Right kidney (tissue), 1 donor: Measurements from ENCODE around the gene DCTD.

Experiments
- DNase-seq: peaks from one replicate; pipeline ENCODE4 v3.0.0-alpha.2; 2016

Gene DCTD

GRCh38 chr4:182894681-182895275 is 22.4 kb downstream of the DCTD start:
- DNase-seq: no peak

GRCh38 chr4:182893474-182894080 is 23.6 kb downstream of the DCTD start:
- no peak for DNase-seq

DNA sequence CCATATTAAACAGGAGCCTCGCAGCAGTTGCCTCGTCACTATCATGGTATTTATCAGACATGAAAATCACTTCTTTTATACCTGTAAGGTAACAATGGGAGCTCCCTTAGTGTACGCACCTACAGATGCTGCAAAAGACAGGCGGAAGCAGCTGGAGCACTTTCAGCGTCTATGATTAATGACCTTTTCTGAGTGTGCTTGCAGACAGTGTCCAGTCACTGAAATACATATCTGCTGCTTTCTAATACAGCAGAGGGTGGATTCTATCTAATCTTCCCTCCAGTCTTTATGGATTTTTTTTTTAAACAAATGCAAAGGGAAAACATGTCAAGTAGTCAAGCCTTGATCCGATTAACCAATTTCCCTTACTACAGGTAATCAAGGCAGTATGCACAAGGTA is 24.1 kb downstream of the DCTD start:
- no peak for DNase-seq

GRCh38 chr4:182890202-182890601 is 27.0 kb downstream of the DCTD start:
- no peak for DNase-seq

GRCh38 chr4:182888891-182889290 is 28.3 kb downstream of the DCTD start:
- no peak for DNase-seq

DNA sequence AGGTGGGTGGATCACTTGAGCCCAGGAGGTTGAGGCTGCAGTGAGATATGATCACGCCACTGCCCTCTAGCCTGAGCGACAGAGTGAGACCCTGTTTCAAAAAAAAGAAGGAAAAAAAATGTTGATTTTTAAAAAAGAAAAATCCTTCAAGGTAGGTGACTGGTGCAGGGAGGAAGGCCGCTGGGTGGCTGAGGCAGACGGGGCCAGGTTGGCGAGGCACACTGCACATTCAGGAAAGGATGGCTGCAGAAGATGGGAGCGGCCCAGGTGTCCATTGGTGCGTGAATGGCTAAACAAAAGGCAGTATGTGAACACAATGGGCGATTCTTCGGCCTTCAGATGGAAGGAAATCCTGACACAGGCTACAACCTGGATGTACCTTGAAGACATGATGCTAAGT is 30.4 kb downstream of the DCTD start:
- DNase-seq: no peak

- DNase-seq: no peak
Observed at GRCh38 chr4:182886205-182886604, 31.0 kb downstream of the DCTD start.

GRCh38 chr4:182885738-182886077 is 31.5 kb downstream of the DCTD start:
- DNase-seq: no peak

DNA sequence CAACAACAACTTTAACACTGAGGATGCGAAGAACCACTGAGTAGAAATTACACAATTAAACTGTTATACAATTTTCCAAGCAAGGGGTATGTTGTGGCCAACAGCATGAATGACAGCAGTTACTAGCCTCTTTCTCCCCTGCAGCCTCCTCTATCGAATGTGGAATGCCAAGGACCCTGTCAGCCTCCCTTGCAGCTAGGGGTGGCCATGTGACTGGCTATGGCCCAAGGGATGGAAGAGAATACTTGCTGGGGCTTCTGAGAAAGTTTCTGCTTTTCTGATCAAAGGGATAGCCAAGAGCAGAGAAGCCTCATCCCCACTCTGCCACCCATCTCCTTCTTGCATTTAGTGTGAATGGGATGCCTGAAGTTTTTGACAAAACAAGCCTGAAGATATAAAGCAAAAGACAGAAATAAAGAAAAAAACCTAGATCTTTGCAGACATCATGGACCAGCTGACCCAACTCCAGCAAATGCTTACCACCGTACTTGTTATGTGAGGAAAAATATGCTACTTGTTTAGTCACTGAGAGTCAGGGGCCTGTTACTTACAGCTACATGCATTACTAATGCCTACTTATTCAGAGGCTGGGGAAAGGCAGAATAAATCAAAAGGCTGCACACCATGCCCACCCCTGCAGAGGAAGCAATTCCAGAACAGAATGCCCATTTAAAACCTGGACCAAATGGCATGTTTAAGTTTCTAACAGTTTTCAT is 32.0 kb downstream of the DCTD start:
- no peak for DNase-seq

- DNase-seq: no peak
Observed at GRCh38 chr4:182884040-182884439, 33.1 kb downstream of the DCTD start.

GRCh38 chr4:182883351-182883750 is 33.8 kb downstream of the DCTD start:
- DNase-seq: no peak

DNA sequence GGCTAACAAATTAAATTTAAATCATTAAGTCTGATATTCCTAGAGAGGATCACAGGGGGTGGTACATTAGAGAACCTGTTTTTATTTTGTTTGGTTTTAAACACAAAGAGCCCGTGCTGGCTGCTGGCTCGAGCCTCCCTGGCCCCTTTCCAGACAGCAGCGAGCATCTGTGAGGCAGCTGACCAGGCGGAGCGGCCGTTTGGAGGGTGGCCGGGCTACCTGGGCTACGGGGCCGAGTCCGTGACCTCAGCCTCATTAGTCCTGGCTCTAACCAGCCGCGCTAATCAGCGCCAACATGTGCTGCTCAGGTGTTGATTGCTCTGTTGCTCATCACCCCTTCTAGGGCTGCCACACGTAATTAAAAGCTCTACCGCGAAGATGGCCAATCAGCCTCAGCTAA is 35.3 kb downstream of the DCTD start:
- no peak for DNase-seq

DNA sequence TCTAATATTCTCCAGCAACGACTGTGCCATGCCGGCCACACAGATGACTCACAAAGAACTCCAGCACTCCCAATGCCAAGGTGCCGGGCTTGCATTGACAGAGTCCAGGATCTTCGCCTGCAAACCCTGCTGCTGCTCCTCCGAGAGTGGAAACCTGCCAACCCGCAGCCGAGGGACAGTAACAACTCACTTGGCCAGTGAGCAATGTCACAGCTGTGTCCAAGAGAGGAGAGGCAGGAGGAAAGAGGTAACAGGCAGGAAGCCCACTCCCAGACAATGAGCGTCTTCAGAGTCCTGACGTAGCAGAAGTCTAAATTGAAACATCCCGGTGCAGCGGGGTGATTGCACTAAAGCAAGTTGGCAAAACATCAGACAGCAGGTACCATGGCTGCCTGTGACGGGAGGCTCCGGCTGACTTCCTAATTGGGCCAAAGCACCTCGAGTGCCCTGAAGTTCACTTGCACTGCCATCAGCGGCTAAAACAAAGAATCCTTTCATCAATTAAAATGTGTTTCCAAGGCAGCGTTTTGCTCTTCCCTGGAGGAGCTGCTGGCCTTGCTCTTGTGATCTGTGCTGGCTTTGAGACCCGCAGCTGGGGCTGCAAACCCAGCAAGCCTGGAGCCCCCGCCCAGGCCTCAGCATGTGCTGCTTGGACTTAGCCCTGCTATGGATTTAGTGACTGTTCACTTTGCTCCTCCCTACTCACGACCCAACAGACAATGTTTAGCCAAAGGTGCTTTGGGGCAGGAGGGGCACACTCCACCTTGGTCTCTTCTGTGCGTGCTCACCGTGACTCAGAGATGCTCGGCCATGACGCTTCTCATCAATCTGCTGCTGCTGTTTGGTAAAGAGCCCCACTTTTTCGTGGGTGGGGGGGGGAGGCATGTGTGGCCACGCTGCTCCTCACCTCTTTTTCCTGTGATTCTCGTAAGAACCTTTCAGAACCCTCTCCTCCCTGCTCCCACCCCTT is 36.5 kb downstream of the DCTD start:
- no peak for DNase-seq

GRCh38 chr4:182879913-182880312 is 37.3 kb downstream of the DCTD start:
- DNase-seq: no peak

GRCh38 chr4:182878633-182879495 is 38.3 kb downstream of the DCTD start:
- no peak for DNase-seq

GRCh38 chr4:182877326-182877883 is 39.8 kb downstream of the DCTD start:
- DNase-seq: no peak

- no peak for DNase-seq
Observed at GRCh38 chr4:182876427-182876826, 40.8 kb downstream of the DCTD start.

GRCh38 chr4:182875453-182876405 is 41.5 kb downstream of the DCTD start:
- DNase-seq: no peak

DNA sequence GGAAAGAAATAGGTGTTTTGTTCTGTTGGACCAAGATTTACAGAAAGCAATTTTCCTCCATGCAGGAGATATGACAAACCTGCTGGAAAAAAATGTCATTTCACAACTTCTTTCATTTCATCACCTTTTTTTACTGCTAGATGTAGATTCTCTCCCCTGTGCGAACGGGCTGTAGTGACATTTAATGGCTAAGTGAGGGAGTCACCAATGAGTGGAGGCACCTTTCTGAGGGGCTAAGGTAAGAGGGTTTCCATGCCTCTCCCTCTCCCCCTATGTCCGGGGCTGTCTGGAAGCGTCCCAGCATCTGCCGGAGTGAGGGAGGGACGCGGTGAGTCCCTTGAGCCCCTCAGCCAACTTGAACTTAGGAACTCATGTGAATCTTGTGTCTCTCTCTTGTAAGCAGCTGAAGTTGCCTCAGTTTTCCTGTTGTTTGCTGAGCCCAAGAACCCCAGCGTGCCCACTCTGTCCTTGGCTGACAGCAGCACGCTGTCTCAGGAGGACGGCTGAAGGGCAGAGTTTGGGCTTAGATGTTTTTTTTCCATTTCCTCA is 42.3 kb downstream of the DCTD start:
- DNase-seq: no peak

DNA sequence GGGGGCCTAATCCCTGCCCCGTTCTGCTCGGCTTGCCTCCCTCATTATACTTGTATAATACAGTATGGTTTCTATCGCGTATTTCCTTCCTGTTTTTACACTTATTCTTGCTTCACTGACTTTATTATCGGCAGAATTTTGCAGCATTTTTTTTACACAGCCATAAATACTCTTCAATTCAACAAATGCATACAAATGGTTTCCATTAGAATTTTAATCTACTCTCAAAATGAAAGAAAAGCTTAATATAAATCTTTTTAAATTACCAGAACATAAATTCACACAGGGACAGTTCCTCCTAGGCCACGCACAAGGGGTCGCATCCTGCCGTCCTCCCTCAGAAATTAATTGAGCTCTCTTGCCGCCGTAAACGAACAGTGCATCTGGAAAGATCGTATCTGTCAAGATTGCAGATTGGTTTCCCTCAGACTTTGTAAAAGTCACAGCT is 42.9 kb downstream of the DCTD start:
- DNase-seq: peak; percentile 53
